Smooth muscle cell (in vitro differentiated cells): Measurements from ENCODE around the gene SLC9A2. TPM values are rescaled to one million over a fixed set of nuclear protein-coding genes. Genes with fewer than 3 reads are reported as not detected.

Source experiments
- DNase-seq: peaks from one replicate; lab custom pipeline; 2025; ENCODE audit not compliant: unreplicated experiment; lab: John Stamatoyannopoulos, UW
- H2AFZ ChIP-seq: fragments of 200-600 bp; sonication (generic); 2 replicates; pipeline ENCODE4 v1.6.0; 2016; ENCODE audit warnings: antibody characterized with exemption, low read depth, mild to moderate bottlenecking
- H3F3A ChIP-seq: fragments of 200-600 bp; sonication (generic); 2 replicates; pipeline ENCODE4 v1.6.0; 2017; ENCODE audit warnings: antibody characterized with exemption, low read depth
- H3K27ac ChIP-seq: fragments of 200-600 bp; sonication (generic); 2 replicates; pipeline ENCODE4 v1.5.1; 2016; ENCODE audit warnings: low read depth, mild to moderate bottlenecking
- H3K27me3 ChIP-seq: fragments of 200-600 bp; sonication (generic); 2 replicates; pipeline ENCODE4 v1.6.1; 2016; ENCODE audit warnings: low read depth, mild to moderate bottlenecking
- H3K36me3 ChIP-seq: fragments of 200-600 bp; sonication (generic); 2 replicates; pipeline ENCODE4 v1.5.1; 2016; ENCODE audit warnings: low read depth
- H3K4me1 ChIP-seq: fragments of 200-600 bp; sonication (generic); 2 replicates; pipeline ENCODE4 v1.5.1; 2016; ENCODE audit warnings: low read depth
- H3K4me2 ChIP-seq: fragments of 200-600 bp; sonication (generic); 2 replicates; pipeline ENCODE4 v1.6.0; 2016; ENCODE audit warnings: mild to moderate bottlenecking
- H3K4me3 ChIP-seq: fragments of 200-600 bp; sonication (generic); 2 replicates; pipeline ENCODE4 v1.5.1; 2016; ENCODE audit warnings: mild to moderate bottlenecking
- H3K79me2 ChIP-seq: fragments of 200-600 bp; sonication (generic); 2 replicates; pipeline ENCODE4 v1.6.0; 2016; ENCODE audit warnings: low read depth, mild to moderate bottlenecking
- H3K9ac ChIP-seq: fragments of 200-600 bp; sonication (generic); 2 replicates; pipeline ENCODE4 v1.6.0; 2016; ENCODE audit warnings: low read depth
- H3K9me3 ChIP-seq: fragments of 200-600 bp; sonication (generic); replicated peaks from 2 replicates; pipeline ENCODE4 v1.5.1; 2016; ENCODE audit warnings: low read depth
- H4K20me1 ChIP-seq: fragments of 200-600 bp; sonication (generic); 2 replicates; pipeline ENCODE4 v1.6.0; 2016; ENCODE audit warnings: low read depth
- CTCF ChIP-seq: fragments of 200-600 bp; sonication (generic); IDR thresholded peaks from 2 replicates; pipeline ENCODE4 v1.5.1; 2017; ENCODE audit warnings: borderline replicate concordance, mild to moderate bottlenecking, antibody characterized with exemption; ENCODE audit not compliant: insufficient read depth, poor library complexity, severe bottlenecking
- WGBS: methylation state at CpG from one replicate; pipeline ENCODE4 v1.1.7; 2016; ENCODE audit warnings: low lambda C conversion rate; 5-methylcytosine and 5-hydroxymethylcytosine counted together
- polyA plus RNA-seq: library from polyadenylated mRNA; unstranded; fragments of >200 nt; fragmentation: Nextera tagmentation; extraction: Ambion mirVana; gene quantifications from 2 replicates; pipeline ENCODE4 v1.2.1, GENCODE V29; 2016
- total RNA-seq: library from RNA; depleted of rRNA; stranded (reverse); fragments of >200 nt; gene quantifications from 2 replicates; pipeline ENCODE4 v1.2.3, GENCODE V29; 2014

The SLC9A2 gene
- total and polyA plus RNA-seq, 2 experiments from 2014 or later = not detected

- H3K4me3 ChIP-seq = no peak overlapping the region
- H2AFZ ChIP-seq = no peak overlapping the region
- no peak overlapping the region for H3K9ac ChIP-seq
- no peak overlapping the region for H3K4me2 ChIP-seq
- no peak for DNase-seq
- no peaks in the 10 kb centered on the region for H3K4me1 ChIP-seq
- no peaks in the 10 kb centered on the region for H3K27me3 ChIP-seq
- peak; percentile 95 for TF ChIP-seq CTCF
- no peak overlapping the region for H3K27ac ChIP-seq
- no peaks in the 10 kb centered on the region for H4K20me1 ChIP-seq
- no peaks in the 10 kb centered on the region for H3F3A ChIP-seq
- no peaks in the 10 kb centered on the region for H3K9me3 ChIP-seq
- WGBS = 68% methylated on average over 7 of the region's 7 CpGs
- no peaks in the 10 kb centered on the region for H3K79me2 ChIP-seq
- H3K36me3 ChIP-seq = no peaks in the 10 kb centered on the region
Observed at GRCh38 chr2:102753563-102754159, 134.3 kb downstream of the SLC9A2 start.

- no peak overlapping the region for H3K9ac ChIP-seq
- no peaks in the 10 kb centered on the region for H3K9me3 ChIP-seq
- no peaks in the 10 kb centered on the region for H3K27me3 ChIP-seq
- WGBS = 94% methylated on average over 3 of the region's 3 CpGs
- H3F3A ChIP-seq = no peaks in the 10 kb centered on the region
- H3K36me3 ChIP-seq = no peaks in the 10 kb centered on the region
- H3K4me3 ChIP-seq = no peak overlapping the region
- H3K4me2 ChIP-seq = no peak overlapping the region
- TF ChIP-seq CTCF = no peak
- H4K20me1 ChIP-seq = no peaks in the 10 kb centered on the region
- H3K4me1 ChIP-seq = no peaks in the 10 kb centered on the region
- DNase-seq = no peak
- no peak overlapping the region for H2AFZ ChIP-seq
- no peak overlapping the region for H3K27ac ChIP-seq
- no peaks in the 10 kb centered on the region for H3K79me2 ChIP-seq
Observed at GRCh38 chr2:102754456-102755145, 135.2 kb downstream of the SLC9A2 start.

- DNase-seq = no peak
- Histone ChIP-seq H4K20me1 (no peaks in the 10 kb centered on the region), H3K9me3 (no peaks in the 10 kb centered on the region), H3K27ac (no peak overlapping the region), H3K27me3 (no peaks in the 10 kb centered on the region), H3K79me2 (no peaks in the 10 kb centered on the region), H2AFZ (no peak overlapping the region), H3K4me2 (no peak overlapping the region), H3K4me1 (no peaks in the 10 kb centered on the region), H3K36me3 (no peaks in the 10 kb centered on the region), H3K4me3 (no peak overlapping the region), H3F3A (no peaks in the 10 kb centered on the region), H3K9ac (no peak overlapping the region)
- TF ChIP-seq CTCF = no peak
- 76% methylated on average over 4 of the region's 4 CpGs for WGBS
Observed at GRCh38 chr2:102755284-102755683, 135.9 kb downstream of the SLC9A2 start.

- Histone ChIP-seq H3K4me1 (no peaks in the 10 kb centered on the region), H3K9me3 (no peaks in the 10 kb centered on the region), H3K79me2 (no peaks in the 10 kb centered on the region), H3K27me3 (no peaks in the 10 kb centered on the region), H3K9ac (no peak overlapping the region), H3K27ac (no peak overlapping the region), H3K36me3 (no peaks in the 10 kb centered on the region), H3K4me3 (no peak overlapping the region), H3K4me2 (no peak overlapping the region), H4K20me1 (no peaks in the 10 kb centered on the region), H2AFZ (no peak overlapping the region), H3F3A (no peaks in the 10 kb centered on the region)
- no peak for TF ChIP-seq CTCF
- no peak for DNase-seq
Observed at GRCh38 chr2:102758439-102758838, 139.1 kb downstream of the SLC9A2 start.
